ENCODE data around the gene TNFRSF19.

DNA sequence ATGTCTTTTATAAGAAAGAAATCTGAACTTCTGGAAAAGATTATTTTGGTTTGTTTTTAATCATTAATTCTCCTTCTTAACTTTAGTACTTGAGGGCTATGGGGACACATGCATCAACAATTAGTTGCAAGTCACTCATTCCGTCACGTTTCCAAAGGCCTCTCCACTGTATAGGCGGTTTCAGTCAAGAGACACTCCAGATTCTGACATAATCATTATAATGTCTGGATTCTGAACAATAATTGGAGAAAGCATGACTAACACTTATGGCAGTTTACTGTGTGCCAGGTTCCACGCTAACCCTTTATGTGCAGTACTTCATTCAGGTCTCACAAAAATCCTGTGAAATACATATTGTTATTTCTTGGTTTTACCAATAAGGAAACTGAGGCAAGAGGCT lies 71.9 kb downstream of the TNFRSF19 start:
- TF ChIP-seq, protein P1, sequence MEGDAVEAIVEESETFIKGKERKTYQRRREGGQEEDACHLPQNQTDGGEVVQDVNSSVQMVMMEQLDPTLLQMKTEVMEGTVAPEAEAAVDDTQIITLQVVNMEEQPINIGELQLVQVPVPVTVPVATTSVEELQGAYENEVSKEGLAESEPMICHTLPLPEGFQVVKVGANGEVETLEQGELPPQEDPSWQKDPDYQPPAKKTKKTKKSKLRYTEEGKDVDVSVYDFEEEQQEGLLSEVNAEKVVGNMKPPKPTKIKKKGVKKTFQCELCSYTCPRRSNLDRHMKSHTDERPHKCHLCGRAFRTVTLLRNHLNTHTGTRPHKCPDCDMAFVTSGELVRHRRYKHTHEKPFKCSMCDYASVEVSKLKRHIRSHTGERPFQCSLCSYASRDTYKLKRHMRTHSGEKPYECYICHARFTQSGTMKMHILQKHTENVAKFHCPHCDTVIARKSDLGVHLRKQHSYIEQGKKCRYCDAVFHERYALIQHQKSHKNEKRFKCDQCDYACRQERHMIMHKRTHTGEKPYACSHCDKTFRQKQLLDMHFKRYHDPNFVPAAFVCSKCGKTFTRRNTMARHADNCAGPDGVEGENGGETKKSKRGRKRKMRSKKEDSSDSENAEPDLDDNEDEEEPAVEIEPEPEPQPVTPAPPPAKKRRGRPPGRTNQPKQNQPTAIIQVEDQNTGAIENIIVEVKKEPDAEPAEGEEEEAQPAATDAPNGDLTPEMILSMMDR (IDR thresholded peaks at IDR 0.05): no peak
- no peak for TF ChIP-seq POLR2A (IDR thresholded peaks at IDR 0.05)

All from body of pancreas (tissue), 4 donors.